HG02571 (cell line): ENCODE measurements around the gene KPNA3.
"Not testable (repeated sequence)": the region's sequence is repeated elsewhere in the genome, so short reads cannot be mapped to it uniquely, and the experiment has no call there.

Experiments used
- ATAC-seq: cut with Tn5 transposase; IDR thresholded peaks from one replicate; pipeline ENCODE4 v1.9.1; 2021; ENCODE audit warnings: mild to moderate bottlenecking, moderate library complexity; ENCODE audit not compliant: unreplicated experiment

KPNA3 gene

GRCh38 chr13:49810567-49811526 is 18.4 kb upstream of the KPNA3 start:
- ATAC-seq = no peak

GRCh38 chr13:49807681-49808080 is 15.2 kb upstream of the KPNA3 start:
- no peak for ATAC-seq

DNA sequence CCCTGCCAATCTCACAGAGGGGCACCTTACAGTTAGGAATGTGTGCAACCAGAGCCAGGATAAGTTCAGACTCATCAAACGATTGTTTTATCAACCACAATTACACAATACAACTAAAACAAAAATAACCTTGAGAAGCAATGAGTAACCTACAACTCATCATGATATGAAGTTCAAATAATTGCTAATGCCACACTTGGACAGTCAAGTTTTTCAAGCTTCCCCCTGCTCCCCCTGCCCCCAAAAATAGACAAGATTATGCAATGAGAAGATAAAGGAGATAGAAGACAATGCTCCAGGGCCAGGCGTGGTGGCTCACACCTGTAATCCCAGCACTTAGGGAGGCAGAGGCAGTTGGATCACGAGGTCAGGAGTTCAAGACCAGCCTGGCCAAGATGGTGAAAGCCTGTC is 13.6 kb upstream of the KPNA3 start:
- ATAC-seq = no peak

DNA sequence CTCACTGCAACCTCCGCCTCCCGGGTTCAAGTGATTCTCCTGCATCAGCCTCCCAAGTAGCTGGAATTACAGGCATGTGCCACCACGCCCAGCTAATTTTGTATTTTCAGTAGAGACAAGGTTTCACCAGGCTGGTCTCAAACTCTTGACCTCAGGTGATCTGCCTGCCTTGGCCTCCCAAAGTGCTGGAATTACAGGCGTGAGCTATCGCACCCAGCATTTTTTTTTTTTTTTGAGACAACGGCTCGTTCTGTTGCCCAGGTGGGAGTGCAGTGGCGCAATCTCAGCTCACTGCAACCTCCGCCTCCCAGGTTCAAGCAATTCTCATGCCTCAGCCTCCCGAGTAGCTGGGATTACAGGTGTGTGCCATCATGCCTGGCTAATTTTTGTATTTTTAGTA is 10.6 kb upstream of the KPNA3 start:
- ATAC-seq = not testable (repeated sequence)

DNA sequence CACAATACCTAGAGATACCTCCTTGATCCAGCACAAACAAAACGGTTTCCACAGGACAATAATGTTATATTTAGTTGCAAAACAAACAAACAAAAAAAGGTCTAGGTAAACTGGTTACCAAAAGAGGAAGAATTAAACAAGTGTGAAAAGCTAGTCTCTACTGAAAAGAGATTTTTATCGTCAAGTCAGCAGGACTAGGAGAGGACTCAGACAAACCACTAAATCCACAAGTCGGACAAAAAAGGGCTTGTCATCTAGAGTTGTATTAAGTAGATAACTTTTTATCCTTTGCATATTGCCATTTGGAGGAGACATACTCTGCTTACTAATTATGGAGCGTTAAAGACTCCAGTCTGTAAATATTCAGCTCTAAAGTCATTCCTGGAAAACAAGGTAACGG is 9.9 kb upstream of the KPNA3 start:
- ATAC-seq = no peak

DNA sequence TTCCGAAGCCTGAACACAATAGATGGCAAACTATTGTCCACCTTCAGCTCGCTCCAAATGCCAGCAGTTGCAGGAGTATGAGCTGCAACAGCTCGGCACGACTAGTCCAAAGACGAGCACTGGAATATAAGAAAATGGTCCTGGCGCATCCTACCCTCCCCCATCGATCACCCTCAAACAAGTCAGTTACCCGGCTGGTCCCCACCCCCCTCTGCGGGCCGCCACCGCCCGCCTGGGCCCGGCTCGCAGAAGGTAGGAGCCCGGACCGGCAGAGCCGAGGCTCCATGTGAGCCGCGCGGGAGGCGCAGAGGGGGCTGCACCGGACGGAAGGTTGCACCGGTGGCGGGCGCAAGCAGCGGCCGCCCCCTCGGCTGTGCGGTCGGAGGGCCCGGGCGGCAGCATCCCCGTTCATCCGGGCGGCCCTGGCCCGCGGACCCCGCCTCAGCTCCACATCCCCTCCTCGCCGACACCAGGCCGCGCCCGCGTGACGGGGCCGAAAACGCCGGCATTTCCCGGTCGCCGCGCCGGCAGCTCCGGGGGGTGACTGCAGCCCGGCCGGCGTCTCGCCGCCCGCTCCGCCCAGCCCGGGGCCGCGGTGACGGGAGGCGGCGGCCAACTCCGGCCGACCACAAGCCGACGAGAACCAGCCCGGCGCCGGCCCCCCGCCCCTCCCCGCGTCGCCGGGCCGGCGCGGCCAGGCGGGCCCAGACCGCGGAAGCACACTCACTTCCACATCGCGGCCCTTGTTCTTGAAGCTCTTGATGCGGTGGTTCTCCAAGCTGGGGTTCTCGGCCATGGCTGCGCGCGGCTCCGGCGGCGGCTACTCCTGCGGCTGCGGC is 552 bp downstream of the KPNA3 start:
- peak; percentile 21 for ATAC-seq

DNA sequence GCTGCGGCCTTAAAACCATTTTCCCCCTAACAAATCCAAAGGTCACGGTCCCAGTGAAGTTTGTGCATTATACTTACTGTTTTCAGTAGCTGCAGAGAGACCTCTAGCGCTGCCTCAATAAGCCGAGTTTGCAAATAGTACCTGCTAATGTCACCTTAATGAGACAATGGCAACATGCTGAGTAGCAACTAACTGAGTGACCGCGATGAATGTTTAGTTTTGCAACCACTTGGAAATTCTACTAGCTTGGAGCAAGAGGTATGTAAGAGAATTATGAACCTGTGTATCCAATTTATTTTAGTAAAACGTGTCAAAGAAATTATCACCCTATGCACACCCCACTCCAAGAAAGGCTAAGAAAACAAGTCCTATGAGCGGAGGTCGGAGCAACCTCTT is 1.2 kb downstream of the KPNA3 start:
- no peak for ATAC-seq

DNA sequence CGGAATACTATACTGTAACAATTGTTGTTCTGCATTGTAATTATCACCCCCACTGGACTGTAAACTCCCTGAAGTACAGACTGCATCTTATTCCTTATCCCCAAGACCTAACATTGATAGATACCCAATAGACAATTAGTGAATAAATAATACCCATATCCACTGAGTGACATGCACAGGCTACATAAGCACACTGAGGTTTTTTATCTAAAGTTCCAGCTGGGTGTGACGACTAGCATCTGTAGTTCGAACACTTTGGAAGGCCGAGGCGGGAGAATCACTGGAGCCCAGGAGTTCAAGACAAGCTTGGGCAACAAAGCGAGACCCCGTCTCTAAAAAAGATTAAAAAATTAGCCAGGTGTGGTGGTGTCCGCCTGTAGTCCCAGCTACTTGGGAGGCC is 2.5 kb downstream of the KPNA3 start:
- no peak for ATAC-seq

- no peak for ATAC-seq
Observed at GRCh38 chr13:49786401-49787008, 6.0 kb downstream of the KPNA3 start.

DNA sequence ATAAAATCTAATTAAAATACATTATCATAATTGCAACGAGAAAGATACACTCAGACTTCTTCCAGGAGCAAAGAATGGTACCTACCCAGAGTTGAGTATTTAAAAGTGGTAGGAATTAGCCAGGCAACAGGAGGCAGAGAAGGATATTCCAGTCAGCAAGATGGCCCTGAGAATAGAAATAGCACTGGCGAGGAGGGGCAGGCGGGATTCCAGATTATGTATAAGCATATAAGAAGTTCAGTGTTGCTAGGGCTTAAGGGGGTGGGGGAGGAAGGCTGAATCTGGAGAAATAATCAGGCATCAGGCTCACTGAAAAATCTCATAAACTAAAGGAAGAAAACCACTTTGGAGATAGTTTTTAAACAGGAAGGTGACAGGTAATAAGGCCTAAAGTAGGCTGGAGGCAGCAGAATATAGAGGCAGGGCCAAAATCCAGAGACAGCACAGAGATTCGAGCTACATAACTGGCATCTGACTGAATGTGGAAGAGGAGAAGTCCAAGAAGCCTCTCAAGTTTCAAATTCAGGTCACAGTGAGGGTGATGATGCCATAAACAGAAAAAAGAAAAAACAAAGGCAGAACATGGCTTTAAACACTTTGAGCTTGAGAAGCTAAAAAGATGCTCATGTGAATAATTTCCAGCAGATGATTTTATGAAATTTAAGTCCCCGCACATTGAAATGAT is 7.5 kb downstream of the KPNA3 start:
- no peak for ATAC-seq

DNA sequence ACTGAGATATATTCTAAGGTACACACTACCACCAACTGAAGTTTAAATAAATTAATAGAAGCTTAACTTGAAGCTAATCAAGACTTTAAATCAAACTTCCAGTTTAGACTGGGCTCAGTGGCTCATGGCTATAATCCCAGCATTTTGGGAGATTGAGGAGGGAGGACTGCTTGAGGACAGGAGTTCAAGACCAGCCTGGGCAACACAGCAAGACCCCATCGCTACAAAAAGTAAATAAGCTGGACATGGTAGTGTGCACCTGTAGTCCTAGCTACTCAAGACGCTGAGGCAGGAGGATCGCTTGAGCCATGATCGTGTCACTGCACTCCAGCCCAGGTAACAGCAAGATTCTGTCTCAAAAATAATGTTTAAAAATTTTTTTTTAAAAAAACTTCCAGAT is 8.6 kb downstream of the KPNA3 start:
- ATAC-seq = no peak

- no peak for ATAC-seq
Observed at GRCh38 chr13:49782784-49783183, 9.7 kb downstream of the KPNA3 start.

DNA sequence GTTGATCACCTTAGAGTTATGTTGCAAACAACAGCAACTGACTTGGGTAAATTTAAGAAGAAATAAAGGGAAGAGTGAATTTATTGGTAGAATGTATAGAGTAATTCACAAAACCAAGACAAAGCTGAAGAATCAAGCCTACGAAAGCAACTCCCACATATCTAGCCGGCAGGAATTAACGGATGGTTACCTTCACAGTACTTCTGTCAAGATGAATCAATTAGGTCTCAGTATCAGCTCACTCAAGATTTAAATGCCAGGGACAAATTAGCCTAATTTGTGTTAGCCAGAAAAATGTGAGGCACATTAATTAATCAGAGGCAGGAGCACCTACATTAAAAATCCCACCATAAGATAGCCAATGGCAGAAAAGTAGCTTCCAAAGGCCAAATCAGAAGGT is 10.7 kb downstream of the KPNA3 start:
- ATAC-seq = no peak

GRCh38 chr13:49779721-49780120 is 12.8 kb downstream of the KPNA3 start:
- ATAC-seq = no peak

DNA sequence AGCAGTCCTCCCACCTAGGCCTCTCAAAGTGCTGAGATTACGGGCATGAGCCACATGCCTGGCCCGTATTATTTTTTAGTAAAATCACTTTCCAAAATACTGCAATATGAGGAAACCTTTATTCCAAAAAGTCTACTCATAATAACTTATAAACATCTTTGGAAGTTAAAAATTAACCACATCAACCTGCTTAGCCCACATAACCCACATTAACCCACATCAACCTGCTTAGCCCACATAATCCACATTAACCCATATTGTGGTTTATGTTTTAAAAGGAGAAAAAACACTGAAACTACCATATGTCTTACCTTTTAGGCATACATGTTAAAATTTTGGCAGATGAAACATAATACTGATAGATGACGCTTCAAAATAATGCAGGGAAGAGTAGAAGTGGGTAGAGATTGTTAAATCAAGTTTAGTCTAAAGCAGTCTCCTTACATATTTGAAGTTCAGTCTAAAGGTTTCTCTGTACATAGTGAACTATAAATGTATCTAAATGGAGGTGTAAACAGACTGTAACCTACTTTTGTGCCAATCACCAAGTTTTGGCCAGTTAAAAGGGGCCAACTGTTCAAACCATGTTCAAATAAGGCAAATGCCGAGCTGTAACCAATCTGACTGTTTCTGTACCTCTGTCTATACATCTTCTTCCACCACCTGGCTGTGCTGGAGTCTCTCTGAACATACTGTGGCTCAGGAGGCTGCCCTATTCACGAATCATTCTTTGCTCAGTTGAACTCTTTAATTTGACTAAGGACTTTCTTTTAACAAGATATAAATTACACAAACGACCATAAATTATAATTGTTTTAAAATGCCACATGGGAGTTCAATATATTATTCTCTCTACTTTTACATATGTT is 14.5 kb downstream of the KPNA3 start:
- ATAC-seq = no peak

GRCh38 chr13:49776871-49777270 is 15.6 kb downstream of the KPNA3 start:
- ATAC-seq = no peak

GRCh38 chr13:49774376-49775005 is 18.0 kb downstream of the KPNA3 start:
- ATAC-seq = no peak

DNA sequence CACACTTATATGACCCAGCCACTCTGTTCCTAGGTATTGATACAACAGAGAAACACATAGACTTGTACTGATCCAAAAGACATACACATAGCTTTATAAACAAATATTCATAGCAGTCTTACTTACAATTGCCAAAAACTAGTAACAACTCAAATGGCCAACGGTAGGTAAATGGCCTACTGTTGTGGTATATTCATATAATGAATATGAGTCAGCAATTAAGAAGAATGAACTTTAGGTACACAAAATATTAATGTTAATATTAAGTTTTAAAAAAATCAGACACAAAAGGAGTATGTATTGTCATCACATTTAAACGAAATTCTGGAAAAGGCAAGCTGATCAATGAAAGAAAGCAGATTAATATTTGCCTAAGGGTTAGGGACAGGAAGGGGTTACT is 19.7 kb downstream of the KPNA3 start:
- ATAC-seq = no peak

- not testable (repeated sequence) for ATAC-seq
Observed at GRCh38 chr13:49761811-49762210, 30.7 kb downstream of the KPNA3 start.
